Peyer's patch (tissue), 4 donors: Measurements from ENCODE around the gene FGGY. TPM values are rescaled to one million over a fixed set of nuclear protein-coding genes. Genes with fewer than 3 reads are reported as not detected.
"Not testable (repeated sequence)": the region's sequence is repeated elsewhere in the genome, so short reads cannot be mapped to it uniquely, and the experiment has no call there.

Source experiments
- DNase-seq, 3 donors: peaks; one replicate each; pipeline ENCODE4 v3.0.0-alpha.2; 2017 to 2019
- H3K27ac ChIP-seq, 4 donors: fragments of 200-600 bp; sonication (generic); one replicate each; pipeline ENCODE4 v1.5.1; 2016 to 2019
- H3K27me3 ChIP-seq, 2 donors: fragments of 200-600 bp; sonication (generic); one replicate each; pipeline ENCODE4 v1.5.1; 2019
- H3K36me3 ChIP-seq, 3 donors: fragments of 200-600 bp; sonication (generic); one replicate each; pipeline ENCODE4 v1.5.1; 2016 to 2019
- H3K4me1 ChIP-seq, 4 donors: fragments of 200-600 bp; sonication (generic); one replicate each; pipeline ENCODE4 v1.5.1; 2016 to 2019
- H3K4me3 ChIP-seq, 4 donors: fragments of 200-600 bp; sonication (generic); 1 replicate in 3 of 4; 2 replicates in 1 of 4; pipeline ENCODE4 v1.5.1; 2016 to 2019; ENCODE audit warnings: mild to moderate bottlenecking in 1 of 4
- H3K9me3 ChIP-seq, 4 donors: fragments of 200-600 bp; sonication (generic); one replicate each; pipeline ENCODE4 v1.5.1; 2016 to 2019; ENCODE audit warnings: mild to moderate bottlenecking in 1 of 4
- CTCF ChIP-seq, 6 experiments: fragments of 450-650 bp in 4 of 6; fragments of 200-600 bp in 2 of 6; sonication (generic) in 1 of 6; IDR thresholded peaks; one replicate each; pipeline ENCODE4 v1.5.1; 2017 to 2019; ENCODE audit warnings: antibody characterized with exemption in 6 of 6, mild to moderate bottlenecking in 3 of 6, moderate library complexity in 1 of 6
- POLR2A ChIP-seq, 2 donors: fragments of 450-650 bp; IDR thresholded peaks; one replicate each; pipeline ENCODE4 v1.5.1; 2017; ENCODE audit warnings: antibody characterized with exemption in 2 of 2, mild to moderate bottlenecking in 2 of 2, moderate library complexity in 2 of 2
- total RNA-seq, 4 donors: library from RNA; depleted of rRNA; stranded (reverse); fragments of >200 nt; gene quantifications; one replicate each; pipeline ENCODE4 v1.1.0, GENCODE V29; 2016

FGGY gene
- total RNA-seq, 4 donors from 2014 or later: 18.9 to 102 (median 33.6) TPM

GRCh38 chr1:59638231-59638711, 341.4 kb downstream of the FGGY start:
- peak overlapping the region in 1 of 4 donors; percentile 19 for H3K27ac ChIP-seq
- no peak for TF ChIP-seq POLR2A (IDR thresholded peaks at IDR 0.05)
- no peak for DNase-seq
- H3K4me3 ChIP-seq: no peak overlapping the region
- peaks cover 0 to 7% (median 0%) of the 10 kb centered on the region in 4 donors for H3K4me1 ChIP-seq
- H3K27me3 ChIP-seq: no peaks in the 10 kb centered on the region
- H3K36me3 ChIP-seq: no peaks in the 10 kb centered on the region
- no peaks in the 10 kb centered on the region for H3K9me3 ChIP-seq

- TF ChIP-seq CTCF (IDR thresholded peaks at IDR 0.05) (no peak), POLR2A (IDR thresholded peaks at IDR 0.05) (no peak)
- Histone ChIP-seq H3K27ac (no peak overlapping the region), H3K27me3 (no peaks in the 10 kb centered on the region)
Measured at GRCh38 chr1:59639266-59639665, 342.4 kb downstream of the FGGY start.

GRCh38 chr1:59640851-59641250, 344.0 kb downstream of the FGGY start:
- Histone ChIP-seq H3K9me3 (no peaks in the 10 kb centered on the region), H3K4me3 (no peak overlapping the region), H3K4me1 (peaks cover 0 to 7% (median 0%) of the 10 kb centered on the region in 4 donors), H3K27me3 (no peaks in the 10 kb centered on the region), H3K36me3 (no peaks in the 10 kb centered on the region), H3K27ac (no peak overlapping the region)
- TF ChIP-seq POLR2A (IDR thresholded peaks at IDR 0.05): no peak
- no peak for TF ChIP-seq CTCF (IDR thresholded peaks at IDR 0.05)
- no peak for DNase-seq

More at GRCh38 chr1:59639266-59639665, 342.4 kb downstream of the FGGY start:
- no peak for DNase-seq
- Histone ChIP-seq H3K36me3 (no peaks in the 10 kb centered on the region), H3K4me1 (peaks cover 0 to 7% (median 0%) of the 10 kb centered on the region in 4 donors), H3K9me3 (no peaks in the 10 kb centered on the region), H3K4me3 (no peak overlapping the region)

GRCh38 chr1:59641836-59642235, 344.9 kb downstream of the FGGY start:
- Histone ChIP-seq H3K9me3 (no peaks in the 10 kb centered on the region), H3K4me3 (no peak overlapping the region), H3K27ac (no peak overlapping the region), H3K4me1 (peaks cover 0 to 7% (median 0%) of the 10 kb centered on the region in 4 donors), H3K36me3 (no peaks in the 10 kb centered on the region), H3K27me3 (no peaks in the 10 kb centered on the region)
- DNase-seq: no peak
- no peak for TF ChIP-seq CTCF (IDR thresholded peaks at IDR 0.05)
- no peak for TF ChIP-seq POLR2A (IDR thresholded peaks at IDR 0.05)

GRCh38 chr1:59643526-59643925, 346.6 kb downstream of the FGGY start:
- H3K36me3 ChIP-seq: no peaks in the 10 kb centered on the region
- H3K27ac ChIP-seq: no peak overlapping the region
- H3K4me1 ChIP-seq: peaks cover 0 to 2% (median 0%) of the 10 kb centered on the region in 4 donors
- H3K27me3 ChIP-seq: no peaks in the 10 kb centered on the region
- H3K4me3 ChIP-seq: no peak overlapping the region
- DNase-seq: no peak
- H3K9me3 ChIP-seq: no peaks in the 10 kb centered on the region
- TF ChIP-seq POLR2A (IDR thresholded peaks at IDR 0.05): no peak
- no peak for TF ChIP-seq CTCF (IDR thresholded peaks at IDR 0.05)

- no peak for DNase-seq
- Histone ChIP-seq H3K36me3 (no peaks in the 10 kb centered on the region), H3K27ac (no peak overlapping the region)
Measured at GRCh38 chr1:59645893-59646292, 349.0 kb downstream of the FGGY start.

GRCh38 chr1:59653142-59653958, 356.5 kb downstream of the FGGY start:
- not testable (repeated sequence) for H3K27me3 ChIP-seq, H3K27ac ChIP-seq, H3K4me3 ChIP-seq, H3K9me3 ChIP-seq, H3K4me1 ChIP-seq, DNase-seq, H3K36me3 ChIP-seq

More at GRCh38 chr1:59645893-59646292, 349.0 kb downstream of the FGGY start:
- H3K4me3 ChIP-seq: no peak overlapping the region
- H3K4me1 ChIP-seq: no peaks in the 10 kb centered on the region
- no peak for TF ChIP-seq POLR2A (IDR thresholded peaks at IDR 0.05)
- TF ChIP-seq CTCF (IDR thresholded peaks at IDR 0.05): no peak
- H3K9me3 ChIP-seq: no peaks in the 10 kb centered on the region
- H3K27me3 ChIP-seq: no peaks in the 10 kb centered on the region
